Lung (tissue), 12 donors: ENCODE results near the gene ZNF669. TPM values are rescaled to one million over a fixed set of nuclear protein-coding genes. Genes with fewer than 3 reads are reported as not detected.

Experiments
- ATAC-seq: fragments of 200-7000 bp; cut with Tn5 transposase; one replicate; pipeline ENCODE4 v1.9.1; 2020; ENCODE audit warnings: moderate number of reproducible peaks; ENCODE audit not compliant: insufficient read depth, low FRiP score
- DNase-seq, 3 donors: peaks; one replicate each; pipeline ENCODE4 v3.0.0-alpha.2; 2013 to 2017
- H3K27ac ChIP-seq, 2 donors: one replicate each; pipeline ENCODE4 v1.5.1; 2013; ENCODE audit warnings: mild to moderate bottlenecking in 2 of 2, moderate library complexity in 2 of 2, control low read depth in 1 of 2, inconsistent platforms in 1 of 2, low read depth in 1 of 2, low read length in 1 of 2
- H3K27me3 ChIP-seq, 3 donors: one replicate each; pipeline ENCODE4 v1.5.1; 2013; ENCODE audit warnings: low read length in 2 of 3; ENCODE audit not compliant: control insufficient read depth in 3 of 3, insufficient read depth in 3 of 3
- H3K36me3 ChIP-seq, 4 donors: one replicate each; pipeline ENCODE4 v1.5.1; 2013; ENCODE audit warnings: low read length in 4 of 4, mild to moderate bottlenecking in 1 of 4, moderate library complexity in 1 of 4; ENCODE audit not compliant: control insufficient read depth in 4 of 4, insufficient read depth in 4 of 4
- H3K4me1 ChIP-seq, 5 donors: one replicate each; pipeline ENCODE4 v1.5.1; 2013; ENCODE audit warnings: low read length in 5 of 5, mild to moderate bottlenecking in 2 of 5, moderate library complexity in 1 of 5; ENCODE audit not compliant: control insufficient read depth in 5 of 5, insufficient read depth in 5 of 5
- H3K4me3 ChIP-seq: one replicate; pipeline ENCODE4 v1.5.1; 2013; ENCODE audit warnings: mild to moderate bottlenecking, control low read depth, moderate library complexity
- H3K9ac ChIP-seq, 2 donors: one replicate each; pipeline ENCODE4 v1.5.1; 2013; ENCODE audit warnings: low read length in 2 of 2, control low read depth in 1 of 2; ENCODE audit not compliant: insufficient read depth in 1 of 2
- H3K9me3 ChIP-seq, 4 donors: one replicate each; pipeline ENCODE4 v1.5.1; 2013; ENCODE audit warnings: low read length in 3 of 4, mild to moderate bottlenecking in 1 of 4, moderate library complexity in 1 of 4; ENCODE audit not compliant: control insufficient read depth in 4 of 4, insufficient read depth in 3 of 4
- CTCF ChIP-seq: IDR thresholded peaks from 2 replicates; pipeline ENCODE4 v1.5.1; 2012; ENCODE audit warnings: mild to moderate bottlenecking; ENCODE audit errors: control extremely low read depth, extremely low read depth
- WGBS, 2 donors: extraction: QIAGEN DNeasy Blood & Tissue Kit; methylation state at CpG; one replicate each; pipeline ENCODE4 v1.1.7; 2013; 5-methylcytosine and 5-hydroxymethylcytosine counted together
- polyA plus RNA-seq, 2 donors: library from polyadenylated mRNA; stranded (reverse); fragments of 200-250 nt; gene quantifications; one replicate each; pipeline ENCODE4 v1.2.1, GENCODE V29; 2013
- total RNA-seq, 2 donors: library from RNA; depleted of rRNA in 1 of 2; stranded (reverse); fragments of >200 nt in 1 of 2; gene quantifications; one replicate each; pipeline ENCODE4 v1.2.1, GENCODE V29; 2014 to 2021
- donor health status: control.
- donor health status: control.
- donor health status: Bipolar disorder and iron deficiency.
- donor health status: healthy.
- donor health status: DM: yes; HTN: yes; CAD: no.

The ZNF669 gene
- total and polyA plus RNA-seq, 4 donors = 4.5 to 7.5 (median 5.6) TPM

- H3K4me1 ChIP-seq = peaks cover 0 to 10% (median 2%) of the 10 kb centered on the region in 5 donors
- H3K27ac ChIP-seq = no peak overlapping the region
- H3K9ac ChIP-seq = no peak overlapping the region
- TF ChIP-seq CTCF = no peak
- ATAC-seq = no peak
- H3K4me3 ChIP-seq = no peak overlapping the region
- 83 to 90% methylated on average over 11 to 12 of the region's 12 CpGs for WGBS, 2 donors
- peaks cover 0 to under 1% (median 0%) of the 10 kb centered on the region in 4 donors for H3K9me3 ChIP-seq
- no peak for DNase-seq
- H3K36me3 ChIP-seq = no peaks in the 10 kb centered on the region
- H3K27me3 ChIP-seq = no peaks in the 10 kb centered on the region
These were observed 11.4 kb upstream of the ZNF669 start for GRCh38 chr1:247115545-247115944.

- no peak for ATAC-seq
- Histone ChIP-seq H3K4me3 (no peak overlapping the region), H3K36me3 (no peaks in the 10 kb centered on the region), H3K9me3 (peaks cover 0 to 1% (median 0%) of the 10 kb centered on the region in 4 donors), H3K9ac (no peak overlapping the region), H3K27me3 (no peaks in the 10 kb centered on the region), H3K27ac (no peak overlapping the region), H3K4me1 (peaks cover 0 to 11% (median 4%) of the 10 kb centered on the region in 5 donors)
- TF ChIP-seq CTCF = no peak
- 72 to 77% methylated on average over 7 of the region's 7 CpGs for WGBS, 2 donors
- no peak for DNase-seq
These were observed 11.0 kb upstream of the ZNF669 start for GRCh38 chr1:247115141-247115510.

- 92 to 94% methylated on average over 13 of the region's 13 CpGs for WGBS, 2 donors
- TF ChIP-seq CTCF = no peak
- H3K9ac ChIP-seq = no peak overlapping the region
- no peaks in the 10 kb centered on the region for H3K36me3 ChIP-seq
- H3K27me3 ChIP-seq = no peaks in the 10 kb centered on the region
- H3K27ac ChIP-seq = no peak overlapping the region
- H3K4me1 ChIP-seq = peaks cover 0 to 11% (median 4%) of the 10 kb centered on the region in 5 donors
- DNase-seq = no peak
- no peak overlapping the region for H3K4me3 ChIP-seq
- H3K9me3 ChIP-seq = peaks cover 0 to 1% (median 0%) of the 10 kb centered on the region in 4 donors
- ATAC-seq = no peak
These were observed 10.4 kb upstream of the ZNF669 start for GRCh38 chr1:247114351-247115140.
